Measurements from ENCODE around the gene PDXP. TPM values are rescaled to one million over a fixed set of nuclear protein-coding genes. Genes with fewer than 3 reads are reported as not detected.
A peak's percentile ranks its signal among the peaks of the same experiment; 100 is the strongest.

PDXP gene
- total RNA-seq, 1 donor from 2014 or later, result 6.1 TPM

- H3K9me3 ChIP-seq, result no peaks in the 10 kb centered on the region
- H3K27me3 ChIP-seq, result no peaks in the 10 kb centered on the region
- peaks cover 15% of the 10 kb centered on the region for H3K36me3 ChIP-seq
- peaks cover 23% of the 10 kb centered on the region for H3K4me1 ChIP-seq
- ATAC-seq (no peak), DNase-seq (no peak)
- no peak overlapping the region for H3K27ac ChIP-seq
- intact Hi-C loops (cut with DNase I), result no loop called here
- TF ChIP-seq CTCF (IDR thresholded peaks at IDR 0.05), result no peak
- H3K4me3 ChIP-seq, result no peak overlapping the region
Observed at GRCh38 chr22:37664249-37665101, 6.0 kb downstream of the PDXP start.

GRCh38 chr22:37665487-37665886 is 7.0 kb downstream of the PDXP start:
- intact Hi-C loops (cut with DNase I), result no loop called here
- no peak overlapping the region for H3K4me3 ChIP-seq
- H3K4me1 ChIP-seq, result peaks cover 13% of the 10 kb centered on the region
- no peaks in the 10 kb centered on the region for H3K27me3 ChIP-seq
- H3K36me3 ChIP-seq, result peaks cover 15% of the 10 kb centered on the region
- ATAC-seq (no peak), DNase-seq (no peak)
- no peak overlapping the region for H3K27ac ChIP-seq
- TF ChIP-seq CTCF (IDR thresholded peaks at IDR 0.05), result no peak
- no peaks in the 10 kb centered on the region for H3K9me3 ChIP-seq

GRCh38 chr22:37669586-37669985 is 11.1 kb downstream of the PDXP start:
- peaks cover 10% of the 10 kb centered on the region for H3K4me1 ChIP-seq
- H3K27ac ChIP-seq, result no peak overlapping the region
- H3K4me3 ChIP-seq, result no peak overlapping the region
- no peaks in the 10 kb centered on the region for H3K27me3 ChIP-seq
- no peak for TF ChIP-seq CTCF (IDR thresholded peaks at IDR 0.05)
- DNase-seq (no peak), ATAC-seq (no peak)
- intact Hi-C loops (cut with DNase I), result no loop called here
- no peaks in the 10 kb centered on the region for H3K9me3 ChIP-seq
- H3K36me3 ChIP-seq, result peaks cover 15% of the 10 kb centered on the region

GRCh38 chr22:37672206-37672919 is 13.8 kb downstream of the PDXP start:
- H3K4me1 ChIP-seq, result peaks cover 32% of the 10 kb centered on the region
- H3K27me3 ChIP-seq, result no peaks in the 10 kb centered on the region
- H3K9me3 ChIP-seq, result no peaks in the 10 kb centered on the region
- intact Hi-C loops (cut with DNase I), result no loop called here
- no peaks in the 10 kb centered on the region for H3K36me3 ChIP-seq
- H3K27ac ChIP-seq, result no peak overlapping the region
- DNase-seq, result no peak
- no peak overlapping the region for H3K4me3 ChIP-seq
- ATAC-seq, result no peak
- TF ChIP-seq CTCF (IDR thresholded peaks at IDR 0.05), result no peak

- ATAC-seq (no peak), DNase-seq (no peak)
- Histone ChIP-seq H3K9me3 (no peaks in the 10 kb centered on the region), H3K27me3 (no peaks in the 10 kb centered on the region), H3K4me3 (no peak overlapping the region), H3K36me3 (no peaks in the 10 kb centered on the region), H3K27ac (peak overlapping the region; percentile 30), H3K4me1 (peaks cover 39% of the 10 kb centered on the region)
- intact Hi-C loops (cut with DNase I), result no loop called here
- TF ChIP-seq CTCF (IDR thresholded peaks at IDR 0.05), result no peak
Observed at GRCh38 chr22:37672920-37673455, 14.5 kb downstream of the PDXP start.

Data from upper lobe of right lung (tissue), 1 donor.